ENCODE results near the gene CTTNBP2NL. TPM values are rescaled to one million over a fixed set of nuclear protein-coding genes. Genes with fewer than 3 reads are reported as not detected.

Gene CTTNBP2NL
- total and polyA plus RNA-seq, 2 experiments from 2014 or later = 18.5 to 31.0 TPM

- Histone ChIP-seq H4K20me1 (replicated peaks; ENCODE audit: insufficient read depth) (no peaks in the 10 kb centered on the region), H2AFZ (no peak overlapping the region), H3K4me1 (ENCODE audit: insufficient read depth) (no peaks in the 10 kb centered on the region), H3K4me3 (no peak overlapping the region), H3K79me2 (replicated peaks; ENCODE audit: insufficient read depth) (no peaks in the 10 kb centered on the region), H3K4me2 (no peak overlapping the region), H3K9me2 (ENCODE audit: insufficient read depth) (no peaks in the 10 kb centered on the region), H3K27ac (ENCODE audit: low read depth) (no peak overlapping the region), H3F3A (replicated peaks; ENCODE audit: low read depth) (no peaks in the 10 kb centered on the region), H3K27me3 (ENCODE audit: insufficient read depth) (no peaks in the 10 kb centered on the region), H3K36me3 (ENCODE audit: insufficient read depth) (no peaks in the 10 kb centered on the region)
- no peak for DNase-seq (ENCODE audit: low spot score)
- no peaks in the 10 kb centered on the region for H3K9me3 Mint-ChIP-seq
- no peaks in the 10 kb centered on the region for H3K4me1 Mint-ChIP-seq
- TF ChIP-seq STAT1 (IDR thresholded peaks at IDR 0.05; ENCODE audit: unreplicated experiment) (no peak), CREB1 (CRISPR knock-in tag; IDR thresholded peaks at IDR 0.05; ENCODE audit: low read depth) (no peak), ZNF114 (CRISPR knock-in tag; IDR thresholded peaks at IDR 0.05) (no peak), ETS1 (IDR thresholded peaks at IDR 0.05) (no peak), ZNF462 (CRISPR knock-in tag; IDR thresholded peaks at IDR 0.05) (no peak)
- ATAC-seq = no peak
- no peaks in the 10 kb centered on the region for H3K27me3 Mint-ChIP-seq (ENCODE audit: insufficient read depth, low read depth, poor library complexity)
- H3K27ac Mint-ChIP-seq = no peak overlapping the region
- no peaks in the 10 kb centered on the region for H3K36me3 Mint-ChIP-seq (ENCODE audit: low read depth)
- no peak overlapping the region for H3K4me3 Mint-ChIP-seq
Measured at GRCh38 chr1:112368198-112368597, 27.8 kb upstream of the CTTNBP2NL start.
